HEK293T (cell line): ENCODE results near the gene SVIL.

Source experiments
- BHLHE40 ChIP-seq: fragments of 450-650 bp; IDR thresholded peaks from 2 replicates; pipeline ENCODE4 v1.6.1; 2016; ENCODE audit warnings: mild to moderate bottlenecking, moderate library complexity, borderline replicate concordance
- ELF4 ChIP-seq: fragments of 450-650 bp; IDR thresholded peaks from 2 replicates; pipeline ENCODE4 v1.6.1; 2017; ENCODE audit warnings: antibody characterized with exemption
- FOXA1 ChIP-seq: fragments of 450-650 bp; IDR thresholded peaks from 2 replicates; pipeline ENCODE4 v1.6.1; 2016; ENCODE audit warnings: mild to moderate bottlenecking
- HDGF ChIP-seq: fragments of 450-650 bp; IDR thresholded peaks from 2 replicates; pipeline ENCODE4 v1.6.1; 2017; ENCODE audit warnings: antibody characterized with exemption, borderline replicate concordance
- NFRKB ChIP-seq: fragments of 450-650 bp; IDR thresholded peaks from 2 replicates; pipeline ENCODE4 v1.6.1; 2016; ENCODE audit warnings: mild to moderate bottlenecking, moderate library complexity
- SP1 ChIP-seq: fragments of 450-650 bp; IDR thresholded peaks from 2 replicates; pipeline ENCODE4 v1.6.1; 2017

- TF ChIP-seq FOXA1, result no peak
- no peak for TF ChIP-seq SP1
- no peak for TF ChIP-seq ELF4
- no peak for TF ChIP-seq BHLHE40
- no peak for TF ChIP-seq HDGF
- TF ChIP-seq NFRKB, result no peak
Observed at GRCh38 chr10:29535012-29535777, 99.6 kb downstream of the SVIL start.
